Measurements from ENCODE around the gene APH1B.
A peak's percentile ranks its signal among the peaks of the same experiment; 100 is the strongest.
"Not testable (repeated sequence)": the region's sequence is repeated elsewhere in the genome, so short reads cannot be mapped to it uniquely, and the experiment has no call there.

APH1B gene

DNA sequence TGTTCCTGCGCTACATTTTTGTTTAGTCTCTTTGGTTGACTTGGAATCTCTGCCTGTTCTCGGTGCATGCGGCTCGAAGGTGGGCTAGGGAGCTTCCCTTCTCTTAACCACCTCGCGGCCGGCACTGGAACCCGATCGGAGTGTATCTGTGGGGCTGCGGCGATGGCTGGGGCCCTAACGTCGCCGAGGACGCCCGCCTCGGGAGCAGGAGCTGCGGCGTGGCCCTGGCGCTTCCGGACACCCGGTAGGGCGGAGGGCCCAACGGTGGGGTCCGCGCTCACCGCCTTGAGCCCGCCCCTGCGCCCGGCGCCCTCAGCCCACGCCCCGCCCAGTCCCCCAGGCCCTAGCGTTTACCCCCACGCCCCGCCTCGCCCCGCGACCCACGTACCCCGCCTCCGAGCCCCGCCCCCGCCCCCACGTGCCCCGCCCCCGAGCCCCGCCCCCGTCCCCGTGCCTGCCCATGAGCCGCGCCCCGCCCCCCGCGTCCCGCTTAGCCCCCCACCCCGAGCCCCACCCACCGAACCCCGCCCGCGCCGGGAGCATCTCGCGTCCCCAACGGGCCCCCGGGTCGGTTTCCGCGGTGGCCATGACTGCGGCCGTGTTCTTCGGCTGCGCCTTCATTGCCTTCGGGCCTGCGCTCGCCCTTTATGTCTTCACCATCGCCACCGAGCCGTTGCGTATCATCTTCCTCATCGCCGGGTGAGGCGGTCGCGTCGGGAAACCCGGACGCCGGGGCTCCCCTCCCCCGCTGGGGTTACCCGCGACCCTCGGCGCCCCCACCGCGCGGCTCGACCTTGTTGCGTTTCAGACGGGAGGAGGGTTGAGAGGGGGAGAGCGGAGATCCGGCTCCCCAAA, at the start of gene APH1B:
APH1B (plus strand) TSS at position 568 of the 855 bp plus-strand sequence; CDS start at position 587, 19 bp downstream.
- peak; percentile 21 for DNase-seq

DNA sequence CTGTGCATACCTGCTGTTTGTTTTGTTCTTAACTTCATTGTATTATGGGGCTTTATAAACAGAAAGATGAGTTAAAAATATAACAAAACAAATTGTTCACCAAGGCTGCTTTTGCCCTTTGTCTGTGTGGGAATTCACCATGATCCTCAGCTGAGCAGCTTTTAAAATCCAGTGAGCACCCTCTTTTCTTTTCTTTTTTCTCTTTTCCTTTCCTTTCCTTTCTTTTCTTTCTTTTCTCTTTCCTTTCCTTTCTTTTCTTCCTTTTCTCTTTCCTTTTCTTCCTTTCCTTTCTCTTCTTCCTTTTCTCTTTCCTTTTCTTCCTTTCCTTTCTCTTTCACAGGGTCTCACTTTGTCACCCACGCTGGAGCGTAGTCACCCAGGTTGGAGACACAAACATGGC, 49.7 kb upstream of the APH1B start:
- DNase-seq, result no peak

DNA sequence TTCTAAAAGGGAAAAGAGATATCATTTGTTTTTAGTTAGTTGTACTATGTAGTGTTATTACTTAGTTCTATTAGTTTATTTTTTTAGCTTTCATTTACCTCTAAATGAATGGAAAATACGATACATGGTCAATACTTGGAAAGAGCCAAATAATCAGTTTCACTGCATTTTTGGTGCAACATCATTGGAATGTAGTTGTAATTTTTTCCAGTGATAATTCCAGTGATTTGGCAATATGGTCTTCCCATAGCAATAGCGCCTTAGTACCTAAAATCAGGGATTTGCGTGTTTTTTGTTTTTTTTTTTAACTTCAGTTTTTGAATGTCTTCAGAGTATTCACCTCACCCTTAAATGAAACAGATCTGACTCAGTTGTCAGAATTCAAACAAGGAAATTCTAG, 46.2 kb upstream of the APH1B start:
- DNase-seq, result no peak

GRCh38 chr15:63231706-63232105, 45.7 kb upstream of the APH1B start:
- DNase-seq, result no peak

DNA sequence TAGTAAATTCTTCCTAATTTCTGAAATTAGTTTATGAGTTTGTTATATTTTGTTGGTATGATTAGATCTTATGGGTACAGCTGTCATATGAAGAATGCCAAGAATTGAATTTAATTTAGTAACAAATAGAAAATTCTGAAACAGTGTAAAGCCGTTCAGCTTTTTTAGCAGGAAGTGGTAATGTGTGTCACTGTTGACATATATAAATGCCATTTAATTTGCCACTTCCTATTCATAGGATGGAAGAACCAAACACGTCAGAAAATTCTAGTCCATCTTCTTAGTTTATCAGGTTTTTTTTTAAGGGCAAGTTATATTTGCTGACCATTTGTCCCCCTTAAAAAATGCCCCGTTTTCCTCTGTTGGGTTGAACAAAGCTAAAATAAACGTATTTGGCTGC, 45.0 kb upstream of the APH1B start:
- DNase-seq, result no peak

DNA sequence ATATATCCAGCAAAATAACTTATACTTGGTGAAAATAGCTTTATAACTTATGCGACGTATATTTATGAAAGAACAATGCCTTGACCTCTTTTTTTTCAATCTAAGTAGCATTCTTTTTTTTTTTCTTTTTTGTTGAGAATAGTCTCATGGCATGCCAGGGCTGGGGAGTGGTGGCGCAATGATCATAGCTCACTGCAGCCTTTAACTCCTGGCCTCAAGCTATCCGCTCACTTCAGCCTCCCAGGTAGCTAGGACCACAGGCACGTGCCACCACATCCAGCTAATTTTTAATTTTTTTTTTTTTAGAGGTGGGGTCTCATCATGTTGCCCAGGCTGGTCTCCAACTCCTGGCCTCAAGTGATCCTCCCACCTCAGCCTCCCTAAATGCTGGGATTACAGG, 44.5 kb upstream of the APH1B start:
- DNase-seq, result no peak

GRCh38 chr15:63233667-63234423, 43.6 kb upstream of the APH1B start:
- no peak for DNase-seq

GRCh38 chr15:63234451-63234870, 42.9 kb upstream of the APH1B start:
- DNase-seq, result no peak

GRCh38 chr15:63236272-63236671, 41.1 kb upstream of the APH1B start:
- DNase-seq, result no peak

DNA sequence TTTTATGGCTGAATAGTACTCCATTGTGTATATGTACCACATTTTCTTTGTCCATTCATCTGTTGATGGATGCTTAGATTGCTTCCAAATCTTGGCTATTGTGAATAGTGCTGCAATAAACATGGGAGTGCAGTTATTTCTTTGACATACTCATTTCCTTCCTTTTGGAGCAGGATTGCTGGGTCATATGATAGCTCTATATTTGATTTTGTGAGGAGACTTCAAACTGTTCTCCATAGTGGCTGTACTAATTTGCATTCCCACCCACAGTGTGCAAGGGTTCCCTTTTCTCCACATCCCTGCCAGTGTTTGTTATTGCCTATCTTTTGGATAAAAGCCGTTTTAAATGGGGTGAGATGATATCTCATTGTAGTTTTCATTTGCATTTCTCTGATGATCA, 40.3 kb upstream of the APH1B start:
- not testable (repeated sequence) for DNase-seq

- no peak for DNase-seq
Measured at GRCh38 chr15:63238171-63238570, 39.2 kb upstream of the APH1B start.

GRCh38 chr15:63238796-63239195, 38.6 kb upstream of the APH1B start:
- DNase-seq, result no peak

DNA sequence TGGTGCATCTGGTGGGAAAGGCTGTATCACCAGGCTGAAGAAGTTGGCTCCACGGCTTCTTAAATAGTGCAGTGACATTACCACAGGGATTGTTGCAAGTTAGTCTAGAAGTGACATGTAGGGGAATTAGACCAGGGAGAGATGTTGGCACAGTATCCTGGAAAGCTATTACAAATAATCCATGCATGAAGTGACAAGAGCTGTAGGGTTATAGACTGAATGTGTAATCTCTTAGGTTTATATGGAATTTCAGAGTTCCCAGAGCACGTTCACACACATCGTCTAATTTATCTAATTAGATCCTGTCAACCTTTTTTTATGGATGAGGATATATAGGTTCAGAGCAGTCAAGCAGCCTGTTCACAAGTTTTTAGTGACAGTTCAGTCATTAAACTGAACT, 37.3 kb upstream of the APH1B start:
- no peak for DNase-seq

DNA sequence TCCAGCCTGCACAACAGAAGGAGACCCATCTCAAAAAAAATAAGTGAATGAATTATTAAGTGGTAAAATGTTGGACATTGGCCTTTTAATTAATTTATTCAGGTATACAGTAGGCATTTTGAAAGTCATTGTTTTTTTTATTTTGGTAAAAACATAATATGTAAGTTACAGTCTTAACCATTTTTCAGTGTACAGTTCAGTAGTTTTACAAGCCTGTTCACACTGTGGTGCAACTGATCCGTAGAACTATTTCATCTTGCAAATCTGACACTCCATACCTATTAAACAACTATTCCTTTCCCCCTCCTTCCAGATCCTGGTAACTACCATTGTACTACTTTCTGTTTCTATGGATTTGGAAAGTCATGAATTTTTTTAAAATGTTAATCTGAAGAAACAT, 36.1 kb upstream of the APH1B start:
- DNase-seq, result no peak

DNA sequence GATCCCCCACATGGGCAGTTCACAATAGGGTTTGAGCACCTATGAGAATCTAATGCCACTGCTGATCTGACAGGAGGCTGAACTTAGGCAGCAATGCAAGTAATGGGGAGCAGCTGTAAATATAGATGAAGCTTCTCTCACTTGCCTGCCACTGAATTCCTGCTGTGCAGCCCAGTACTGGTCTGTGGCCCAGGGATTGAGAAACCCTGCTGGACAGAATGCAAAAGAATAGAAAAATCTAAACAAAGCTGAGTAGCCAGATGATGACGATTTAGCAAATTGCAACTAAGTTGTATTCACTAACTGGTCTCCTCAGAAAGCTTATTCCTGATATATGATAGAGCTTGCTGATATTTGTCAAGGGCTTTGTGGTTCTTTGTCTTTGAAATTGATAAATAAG, 34.3 kb upstream of the APH1B start:
- no peak for DNase-seq

GRCh38 chr15:63243776-63244175, 33.6 kb upstream of the APH1B start:
- DNase-seq, result no peak

DNA sequence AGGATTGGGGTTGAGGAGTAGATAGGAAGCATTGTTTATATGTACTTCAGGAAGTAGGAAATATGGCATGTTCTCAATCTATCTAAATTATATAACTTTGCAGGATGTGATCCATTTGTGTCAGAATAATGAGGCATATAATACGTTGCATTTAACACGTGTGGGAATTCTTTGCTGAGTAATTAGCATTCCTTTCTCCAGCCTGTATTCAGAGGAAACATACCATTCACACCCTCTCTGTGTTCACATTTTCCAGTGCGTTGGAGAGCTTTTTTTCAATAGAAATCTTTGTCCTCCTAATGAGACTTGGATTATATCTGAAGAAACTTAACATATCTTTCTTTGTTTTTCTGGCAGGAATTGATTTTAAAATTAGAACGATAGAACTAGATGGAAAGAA, 33.0 kb upstream of the APH1B start:
- no peak for DNase-seq

- DNase-seq, result no peak
Measured at GRCh38 chr15:63244976-63245645, 32.3 kb upstream of the APH1B start.

GRCh38 chr15:63246691-63247469, 30.5 kb upstream of the APH1B start:
- no peak for DNase-seq

GRCh38 chr15:63250312-63250965, 27.0 kb upstream of the APH1B start:
- no peak for DNase-seq

- no peak for DNase-seq
Measured at GRCh38 chr15:63251701-63252100, 25.7 kb upstream of the APH1B start.

- DNase-seq, result no peak
Measured at GRCh38 chr15:63252292-63252691, 25.1 kb upstream of the APH1B start.

Measured in NCI-H2081 treated with DMSO at 0.1 percent for 48 hours (cell line).